CD1c-positive myeloid dendritic cell (primary cell): ENCODE measurements around the gene LECT2.

Experiments
- DNase-seq: peaks from one replicate; pipeline ENCODE4 v3.0.0-alpha.2; 2016; ENCODE audit errors: extremely low spot score

Gene LECT2

DNA sequence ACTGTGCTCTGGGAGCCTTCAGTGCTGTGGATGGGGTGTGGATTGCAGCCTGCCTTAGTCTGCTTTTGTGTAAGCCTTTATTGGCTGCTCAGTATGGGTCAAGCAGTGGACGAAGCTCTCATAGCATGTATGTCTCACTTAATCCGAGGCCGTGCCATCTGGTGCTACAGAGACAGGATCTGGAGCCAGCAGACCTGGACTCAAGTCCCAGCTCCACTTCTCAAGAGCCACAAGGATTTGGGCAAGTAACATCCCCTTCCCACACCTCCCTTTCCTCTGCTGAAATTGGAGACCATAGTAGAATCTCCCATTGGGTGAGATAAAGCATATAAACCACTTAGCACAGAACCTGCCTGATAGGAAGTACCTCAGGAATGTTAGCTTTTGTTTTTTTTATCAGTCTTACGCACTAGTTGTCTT, 23.4 kb upstream of the LECT2 start:
- no peak for DNase-seq

DNA sequence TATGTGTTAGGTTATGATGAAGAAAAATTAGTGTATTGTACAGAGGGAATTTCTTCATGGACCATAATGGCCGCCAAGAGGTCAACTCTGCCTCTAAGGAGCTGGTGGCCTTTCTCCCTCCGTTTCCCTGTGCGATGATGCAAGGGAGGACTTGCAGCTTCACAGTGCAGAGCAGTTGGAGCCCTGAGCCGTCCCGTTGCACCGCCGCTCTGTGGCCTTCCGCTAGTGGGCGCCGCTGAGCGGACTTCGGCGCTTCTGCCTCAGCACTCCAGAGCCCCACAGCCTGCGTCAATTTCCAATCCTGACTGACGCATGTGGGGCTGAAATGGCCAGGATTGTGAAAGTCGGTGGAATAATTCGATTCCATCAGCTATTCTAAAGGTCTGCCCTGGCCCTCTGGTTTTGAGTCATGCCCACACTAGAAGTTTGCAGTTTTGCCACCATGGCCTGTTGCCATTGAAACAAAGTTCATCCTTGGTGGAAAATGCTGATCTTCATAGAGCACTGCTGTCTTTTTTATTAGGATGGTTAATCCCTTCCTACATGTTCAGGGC, 22.7 kb upstream of the LECT2 start:
- DNase-seq, result peak; percentile 90

DNA sequence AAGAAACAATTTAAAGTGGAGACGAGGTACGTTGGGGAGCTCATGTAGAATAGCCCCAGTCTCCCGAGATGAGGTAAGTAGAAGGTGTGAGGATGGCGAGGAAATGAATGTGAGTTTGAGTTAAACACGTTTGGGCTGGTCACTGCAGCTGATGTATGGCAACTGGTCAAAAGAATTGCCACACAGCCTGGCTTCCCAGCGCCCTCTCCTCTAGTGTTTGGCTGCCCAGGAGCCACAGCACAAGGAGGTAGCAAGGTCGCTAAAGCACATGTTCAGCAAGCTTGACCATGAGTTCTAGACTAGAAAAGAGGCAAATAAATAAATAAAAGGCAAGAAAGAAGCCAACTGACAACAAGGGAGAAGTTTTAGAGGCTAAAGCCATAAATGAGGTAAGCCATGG, 21.4 kb upstream of the LECT2 start:
- DNase-seq, result no peak

DNA sequence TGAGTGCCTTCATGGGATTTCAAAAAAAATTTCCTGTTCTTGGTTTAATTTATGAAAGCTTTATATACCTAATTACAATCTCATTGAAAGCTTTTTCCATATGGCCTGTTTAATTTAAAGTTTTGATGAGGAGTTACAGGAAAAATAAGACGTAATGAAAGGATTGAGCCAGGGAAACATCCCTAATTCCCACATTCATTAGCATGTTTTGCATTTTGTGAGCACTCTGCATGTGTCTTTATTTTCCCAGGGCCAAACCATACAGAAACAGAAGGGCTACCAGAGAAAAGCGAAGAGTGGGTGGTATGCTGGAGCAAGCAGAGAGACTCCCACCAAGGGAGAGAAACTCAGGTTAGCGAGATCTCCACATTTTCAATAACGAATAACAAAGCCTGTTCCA, 20.3 kb upstream of the LECT2 start:
- no peak for DNase-seq

DNA sequence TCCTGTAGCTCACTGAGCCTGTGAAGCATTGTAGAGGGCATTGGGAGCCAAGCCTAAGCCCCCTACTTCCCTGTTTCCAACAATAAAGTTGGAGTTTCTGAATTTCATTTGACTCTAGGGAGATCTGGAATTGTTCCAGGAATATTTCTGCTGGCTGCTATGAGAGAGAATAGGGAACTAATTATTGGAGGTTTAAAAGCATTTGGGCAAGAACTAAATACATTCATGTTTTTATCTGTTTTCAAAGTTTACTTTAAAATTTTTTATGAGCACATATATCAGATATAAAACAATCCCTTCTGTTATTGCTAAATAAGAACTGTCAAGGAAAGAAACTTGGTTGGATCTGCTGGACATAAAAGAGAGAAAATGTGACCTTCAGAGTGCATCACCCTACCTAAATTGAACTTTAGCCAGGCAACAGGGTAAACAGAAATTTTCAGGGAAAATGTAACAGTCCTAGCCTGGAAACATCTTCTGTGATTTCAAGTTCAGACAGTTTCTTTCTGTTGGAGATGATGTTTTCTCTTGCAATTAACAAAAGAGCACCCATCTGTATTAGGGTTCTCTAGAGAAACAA, 19.3 kb upstream of the LECT2 start:
- no peak for DNase-seq

DNA sequence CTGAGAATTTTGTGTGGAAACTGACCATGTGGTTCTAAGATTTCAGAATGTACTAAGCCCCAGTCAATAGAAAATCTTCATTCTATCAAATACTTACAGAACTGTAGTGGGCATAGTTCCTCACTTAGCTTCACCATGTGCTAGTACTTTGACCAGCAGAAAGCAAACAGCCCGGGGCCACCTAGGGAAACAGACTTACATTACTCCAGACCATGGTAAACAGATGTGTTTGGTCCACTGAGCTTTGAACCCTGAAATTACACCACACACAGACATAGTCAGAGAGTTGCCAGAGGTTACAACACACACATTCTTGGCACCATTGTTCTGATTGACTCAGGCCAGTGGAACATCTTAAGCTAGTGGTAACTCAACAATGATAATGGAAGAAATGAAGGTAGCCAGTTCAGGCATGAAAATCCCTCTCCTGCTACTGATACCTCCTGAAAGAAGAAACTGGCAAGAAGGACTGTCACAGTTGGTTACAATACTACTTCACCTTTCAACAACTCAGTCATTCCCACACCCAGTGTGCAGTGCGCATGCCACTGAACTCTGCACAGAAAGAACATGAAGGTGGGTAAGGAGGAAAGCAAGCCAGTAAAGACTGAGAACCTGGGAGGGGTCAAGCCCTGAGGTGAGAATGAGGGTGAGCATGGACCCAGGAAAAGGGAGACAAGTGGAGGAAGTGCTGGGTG, 18.7 kb upstream of the LECT2 start:
- DNase-seq, result no peak

DNA sequence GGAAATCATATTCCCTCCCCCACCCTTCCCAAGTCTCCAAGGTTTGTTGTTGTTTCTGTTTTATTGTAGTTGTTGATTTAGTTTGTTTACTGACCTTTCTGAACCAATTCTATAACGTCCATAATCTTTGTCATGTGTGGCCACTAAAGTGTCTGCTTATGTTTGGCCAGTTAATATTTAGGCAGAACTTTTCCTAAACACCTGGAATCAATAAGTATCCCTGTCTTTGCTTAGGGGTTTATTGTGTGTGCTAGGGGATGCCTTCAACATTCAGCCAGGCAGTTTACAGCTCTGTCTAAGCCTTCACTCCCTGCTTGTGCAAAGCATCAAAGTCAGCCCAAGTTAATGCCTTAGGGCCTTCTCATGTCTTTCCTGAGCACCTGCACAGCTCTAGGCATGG, 16.9 kb upstream of the LECT2 start:
- DNase-seq, result no peak

DNA sequence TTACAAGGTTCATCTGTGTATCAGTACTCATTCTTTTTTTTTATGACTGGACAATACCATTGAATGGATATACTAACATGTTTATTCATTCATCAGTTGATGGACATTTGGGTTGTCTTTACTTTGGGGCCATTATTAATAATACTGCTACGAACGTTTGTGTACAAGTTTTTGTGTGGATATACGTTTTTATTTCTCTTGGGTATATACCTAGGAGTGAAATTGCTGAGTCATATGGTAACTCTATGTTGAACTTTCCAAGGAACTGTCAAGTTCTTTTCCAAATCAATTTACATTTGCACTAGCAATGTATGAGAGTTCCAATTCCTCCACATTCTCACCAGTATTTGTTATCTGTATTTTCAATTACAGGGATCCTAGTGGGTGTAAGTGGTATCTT, 12.0 kb upstream of the LECT2 start:
- DNase-seq, result no peak

DNA sequence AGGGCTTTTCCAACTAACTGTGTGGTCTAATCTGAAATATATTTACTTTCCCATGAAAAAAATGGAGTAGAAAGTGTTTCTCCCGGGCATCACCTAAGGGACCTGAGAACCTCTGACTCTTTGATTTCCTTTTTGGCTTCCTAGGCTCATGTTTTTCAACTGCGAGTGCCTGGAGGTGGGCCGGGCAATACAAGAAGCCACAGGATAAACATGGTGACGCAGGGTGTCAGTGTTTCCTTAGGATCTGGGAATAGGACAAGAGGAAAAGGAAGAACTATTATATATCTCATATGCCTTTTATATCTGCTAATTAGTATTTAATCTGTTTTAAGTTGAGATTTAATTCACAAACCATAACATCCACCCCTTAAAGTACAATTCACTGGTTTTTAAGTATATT, 11.4 kb upstream of the LECT2 start:
- no peak for DNase-seq

DNA sequence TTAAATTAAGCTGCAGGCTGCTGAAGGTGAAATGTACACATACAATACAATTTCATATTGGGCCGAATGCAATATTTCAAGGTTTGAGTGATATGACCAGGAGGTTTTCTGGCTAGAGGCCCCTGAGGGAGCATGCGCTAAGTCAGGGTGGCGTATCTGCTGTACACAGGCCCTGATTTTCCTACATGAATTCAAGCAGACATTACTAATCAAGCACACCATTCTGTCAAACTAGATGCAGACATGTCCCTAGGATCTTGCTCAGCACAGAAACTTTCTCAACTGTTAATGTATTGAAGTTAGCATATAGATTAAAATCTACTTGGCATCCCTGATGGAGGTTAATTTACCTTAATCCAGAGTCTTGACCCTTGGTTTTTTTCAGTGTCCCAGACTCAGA, 10.7 kb upstream of the LECT2 start:
- no peak for DNase-seq

DNA sequence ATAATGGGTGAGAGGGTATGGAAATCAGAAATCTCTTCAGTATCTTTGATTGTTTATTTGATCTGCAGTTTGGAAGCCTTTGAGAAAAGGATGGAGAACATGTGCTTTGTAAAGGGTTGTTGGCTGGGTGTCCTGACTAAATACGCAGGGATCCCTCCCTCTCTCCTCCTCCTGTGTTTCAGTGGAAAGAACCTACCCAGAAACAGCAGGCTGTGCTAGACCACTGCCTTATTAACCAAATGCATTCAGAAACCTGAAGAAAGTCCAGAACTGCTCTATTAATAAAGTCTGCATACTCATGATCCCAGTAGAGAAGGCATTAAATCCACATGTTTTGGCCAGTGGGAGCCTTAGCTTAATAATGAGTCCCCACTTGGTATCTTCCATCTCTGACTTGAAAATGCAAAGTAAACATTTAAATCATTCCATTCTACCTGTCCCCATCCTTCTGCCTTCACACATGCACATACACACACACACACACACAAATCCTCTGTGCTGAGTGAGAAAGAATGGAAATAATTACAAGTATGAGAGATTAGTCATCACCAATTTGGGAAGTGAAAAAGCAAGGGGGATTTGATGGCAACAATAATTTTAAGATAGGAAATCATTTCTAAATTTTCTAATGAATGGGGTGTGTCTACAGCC, 10.0 kb upstream of the LECT2 start:
- DNase-seq, result peak; percentile 43

DNA sequence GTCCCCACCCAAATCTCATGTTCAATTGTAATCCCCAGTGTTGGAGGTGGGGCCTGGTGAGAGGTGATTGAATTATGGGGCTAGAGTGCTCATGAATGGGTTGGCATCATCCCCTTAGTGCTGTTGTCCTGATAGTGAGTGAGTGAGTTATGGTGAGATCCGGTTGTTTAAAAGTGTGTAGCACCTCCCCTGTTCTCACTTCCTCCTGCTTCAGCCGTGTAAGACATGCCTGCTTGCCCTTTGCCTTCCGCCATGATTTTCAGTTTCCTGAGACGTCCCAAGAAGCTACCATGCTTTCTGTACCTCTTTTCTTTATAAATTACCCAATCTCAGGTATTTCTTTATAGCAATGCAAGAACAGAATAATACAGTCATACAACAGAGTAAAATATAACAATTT, 742 bp upstream of the LECT2 start:
- DNase-seq, result peak; percentile 24

DNA sequence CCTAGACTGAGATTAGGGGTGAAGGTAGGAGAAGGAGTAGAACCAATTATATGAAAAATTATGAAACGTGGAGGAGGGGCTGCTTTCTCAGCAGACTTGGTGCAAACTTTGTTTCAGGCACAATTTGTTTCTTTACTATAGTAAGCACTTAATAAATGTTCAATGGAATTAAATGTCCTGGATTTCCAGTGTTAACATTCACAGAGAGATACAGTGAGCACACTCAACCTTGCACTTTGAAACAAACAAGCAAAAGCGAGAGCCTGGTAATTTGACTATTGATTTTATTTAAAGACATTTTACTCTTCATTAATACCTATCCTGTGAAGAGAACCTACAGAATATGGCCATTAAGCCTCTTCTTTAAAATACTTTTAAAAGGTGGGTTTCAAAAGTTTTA, 933 bp downstream of the LECT2 start:
- DNase-seq, result no peak

DNA sequence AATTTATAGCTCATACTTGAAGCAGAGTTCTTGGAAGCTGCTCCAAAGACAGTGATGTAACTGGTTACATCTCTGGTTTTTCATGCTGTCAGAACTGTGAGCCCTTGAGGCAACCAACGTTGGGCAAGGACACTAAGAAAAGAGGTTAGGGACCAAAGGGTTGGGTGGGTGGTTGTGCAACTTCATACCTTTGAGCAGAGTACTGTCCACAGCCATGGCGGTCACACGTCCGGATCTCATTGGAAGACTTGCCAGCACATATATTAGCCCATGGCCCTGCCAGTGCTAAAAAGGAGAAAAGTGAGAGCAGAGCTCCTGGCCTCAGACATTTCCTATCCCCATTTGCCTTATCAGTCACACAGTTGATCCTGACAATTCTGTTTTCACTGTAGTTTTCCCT, 2.1 kb downstream of the LECT2 start:
- DNase-seq, result no peak

DNA sequence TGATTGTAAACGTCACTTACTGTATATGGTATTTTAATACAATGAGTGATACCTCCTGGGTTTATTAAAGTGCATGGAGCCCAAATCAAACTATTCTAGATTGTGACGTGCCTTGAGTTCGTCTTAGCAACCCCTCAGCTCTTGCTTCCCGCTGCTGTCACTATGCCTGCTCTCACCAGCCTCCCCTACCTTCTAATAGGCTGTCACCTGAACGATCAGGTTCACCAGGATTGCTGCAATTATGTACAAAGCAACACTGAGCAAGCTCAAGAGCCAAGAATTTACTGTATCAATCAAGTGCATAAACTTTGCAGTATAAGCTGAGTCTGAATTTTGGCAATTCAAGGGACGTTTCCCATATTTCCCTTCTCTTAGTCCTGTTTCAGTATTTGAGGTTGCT, 3.0 kb downstream of the LECT2 start:
- DNase-seq, result no peak

DNA sequence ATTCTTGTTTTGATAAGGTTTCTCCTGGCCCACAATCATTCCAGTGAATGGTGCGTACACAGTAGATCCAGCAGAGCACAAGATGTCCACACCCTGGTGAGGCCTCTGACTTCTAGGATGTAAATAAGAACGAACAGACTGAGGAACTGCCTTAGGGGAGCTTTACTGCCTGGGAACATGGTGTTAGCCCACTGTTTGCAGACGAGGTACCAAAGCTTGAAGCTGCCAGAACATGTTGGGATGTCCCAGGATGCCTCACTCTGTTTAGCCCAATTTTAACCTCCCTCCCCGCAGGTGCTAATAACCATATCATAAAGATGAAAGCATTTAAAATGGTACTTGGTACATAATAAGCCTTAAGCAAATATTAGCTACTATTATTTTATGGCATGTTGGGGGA, 3.5 kb downstream of the LECT2 start:
- DNase-seq, result no peak

DNA sequence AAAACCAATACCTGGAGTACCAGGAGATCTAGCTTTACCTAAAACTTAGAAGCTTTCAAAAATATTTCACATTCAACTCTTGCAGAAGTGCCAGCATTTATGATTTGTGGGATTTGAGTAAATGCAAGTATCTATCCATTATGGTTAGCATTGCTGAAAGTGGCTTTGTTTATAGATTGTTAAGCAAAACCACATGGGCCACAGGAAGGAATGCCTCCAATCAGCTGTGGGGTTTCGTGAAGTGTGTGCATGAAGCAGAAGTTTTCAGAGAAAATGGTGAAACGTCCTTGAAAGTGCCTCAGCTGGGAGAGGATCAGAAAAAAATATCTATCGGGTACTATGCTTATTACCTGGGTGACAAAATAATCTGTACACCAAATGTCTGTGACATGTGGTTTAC, 4.2 kb downstream of the LECT2 start:
- no peak for DNase-seq

DNA sequence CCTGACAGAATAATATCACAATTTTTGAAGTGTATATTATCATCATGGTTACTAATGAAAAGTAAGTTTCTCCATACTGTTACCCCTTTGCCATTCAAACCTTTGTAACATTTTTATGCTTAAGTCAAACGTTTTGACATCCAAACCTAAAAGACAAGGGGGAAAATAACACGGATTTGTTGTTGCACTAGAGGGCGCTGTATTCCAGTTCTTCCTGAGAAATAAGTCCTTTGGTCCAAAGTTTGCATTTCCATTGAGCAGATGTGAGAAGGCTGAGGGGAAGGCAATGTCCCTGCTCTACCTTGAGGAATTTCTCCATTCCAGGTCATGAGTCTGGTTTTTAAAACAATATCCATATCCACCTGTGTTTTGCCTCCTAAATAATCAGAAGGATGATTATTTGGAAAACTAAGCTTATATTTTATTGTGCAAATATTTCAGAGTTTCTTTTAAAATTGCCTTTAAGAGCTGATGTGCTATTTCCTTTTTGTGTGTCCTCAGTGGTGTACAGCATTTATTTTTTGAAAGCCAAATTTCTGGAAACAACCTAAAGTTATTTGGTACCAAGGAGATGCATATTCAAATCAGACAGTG, 9.7 kb downstream of the LECT2 start:
- DNase-seq, result peak; percentile 84

DNA sequence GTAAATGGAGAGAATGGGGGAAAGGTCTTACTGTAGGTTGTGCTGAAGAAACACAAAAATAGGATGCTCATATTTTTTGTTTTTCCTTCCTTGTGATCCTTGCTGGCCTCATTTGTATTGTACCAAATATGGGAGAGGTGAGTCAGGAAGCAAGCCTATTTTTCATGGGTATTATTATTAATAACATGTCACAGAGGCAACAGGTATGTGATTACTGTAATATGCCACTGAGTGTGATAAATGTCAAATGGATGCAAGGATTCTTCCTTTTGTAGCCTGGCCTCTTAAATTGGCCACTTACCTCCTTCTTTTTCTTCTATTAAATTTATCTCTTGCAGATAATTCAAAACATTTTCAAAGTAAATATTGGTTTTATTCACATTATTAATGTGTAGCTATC, 10.2 kb downstream of the LECT2 start:
- no peak for DNase-seq

DNA sequence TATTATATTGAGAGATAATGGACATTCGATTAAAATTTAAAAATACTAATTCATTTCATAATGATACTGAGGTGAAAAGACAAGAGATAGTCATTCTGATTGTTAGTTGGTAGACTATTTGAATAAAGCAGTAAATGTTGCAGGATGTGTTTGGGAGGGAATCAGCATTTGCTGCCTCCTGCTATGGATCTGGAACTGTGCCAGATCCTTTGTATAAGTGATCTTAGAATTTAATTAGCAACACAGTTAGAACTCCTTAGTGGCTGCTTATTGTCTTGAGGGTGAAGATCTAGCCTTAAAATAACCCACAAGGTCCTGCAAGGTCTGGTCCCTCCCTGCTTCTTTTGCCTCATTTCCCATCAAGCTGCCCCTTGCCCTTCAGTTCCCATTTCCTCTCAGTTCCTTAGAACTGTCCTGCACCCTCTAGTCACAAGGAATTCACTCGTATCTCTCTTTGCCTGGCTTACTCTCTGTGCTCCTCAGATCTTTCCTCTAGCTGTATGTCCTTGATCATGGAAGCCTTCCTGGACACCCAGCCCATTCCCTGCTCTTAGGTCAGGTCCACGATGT, 12.5 kb downstream of the LECT2 start:
- DNase-seq, result peak; percentile 20

DNA sequence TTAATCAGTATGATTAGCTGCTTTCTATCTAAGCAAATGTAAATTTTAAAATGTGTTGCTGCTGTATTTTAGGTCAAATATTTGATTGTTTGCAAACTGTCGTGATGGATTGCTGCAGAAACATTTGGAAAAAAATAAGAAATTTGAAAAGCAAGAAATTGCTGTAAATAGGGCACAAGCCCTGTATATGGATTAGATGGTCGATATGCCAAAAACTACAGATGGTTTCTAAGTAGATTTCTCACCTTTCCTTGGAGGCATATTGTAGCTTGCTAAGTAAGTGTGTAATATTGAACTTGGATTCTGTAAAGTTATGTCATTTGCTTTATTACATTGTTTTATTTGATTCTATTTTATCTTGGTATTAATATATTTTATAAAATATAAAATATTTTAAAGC, 13.1 kb downstream of the LECT2 start:
- no peak for DNase-seq

DNA sequence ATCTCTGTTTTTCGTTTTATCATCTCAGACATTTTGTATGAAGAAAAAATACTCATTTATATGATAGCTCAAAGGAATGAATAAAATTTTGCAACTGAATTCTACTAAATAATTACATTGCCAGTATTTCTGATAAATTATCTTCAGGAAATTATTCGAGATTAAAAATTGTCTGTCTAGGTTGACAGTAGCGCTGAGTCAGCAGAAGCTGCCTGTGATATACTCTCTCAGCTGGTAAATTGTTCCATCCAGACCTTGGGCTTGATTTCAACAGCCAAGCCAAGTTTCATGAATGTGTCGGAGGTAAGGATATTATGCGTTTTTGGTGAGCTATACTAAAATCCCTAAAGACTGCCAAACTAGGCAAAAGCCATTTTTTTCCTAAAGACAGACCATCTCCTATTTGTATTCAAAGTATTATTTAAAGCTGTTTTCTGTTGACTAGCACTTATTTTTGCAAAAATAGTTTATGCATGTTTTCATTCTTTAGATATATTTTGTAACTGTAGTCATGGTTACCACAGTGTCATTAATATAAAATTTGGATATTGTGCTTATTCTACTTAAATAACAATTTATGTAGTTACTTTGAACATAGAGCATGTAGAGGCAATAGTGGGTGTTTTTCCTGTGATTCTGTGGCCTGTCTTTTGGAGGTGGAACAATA, 17.4 kb downstream of the LECT2 start:
- no peak for DNase-seq
